MM.1S (cell line): Measurements from ENCODE around the gene ATXN2L.

Experiments
- DNase-seq: peaks from one replicate; pipeline ENCODE4 v3.0.0-alpha.2; 2015
- H2AFZ ChIP-seq: fragments of 300-600 bp; sonication (generic); 2 replicates; pipeline ENCODE4 v1.6.0; 2016; ENCODE audit warnings: antibody characterized with exemption, low read length
- H3F3A ChIP-seq: fragments of 300-600 bp; sonication (generic); 2 replicates; pipeline ENCODE4 v1.6.1; 2016; ENCODE audit warnings: mild to moderate bottlenecking, antibody characterized with exemption, low read length, moderate library complexity, mixed read lengths; ENCODE audit not compliant: insufficient read depth
- H3K27ac ChIP-seq: fragments of 300-600 bp; sonication (generic); 2 replicates; pipeline ENCODE4 v1.5.1; 2016; ENCODE audit warnings: mild to moderate bottlenecking, low read length
- H3K27me3 ChIP-seq: fragments of 300-600 bp; sonication (generic); replicated peaks from 2 replicates; pipeline ENCODE4 v1.6.0; 2016; ENCODE audit warnings: low read length; ENCODE audit not compliant: insufficient read depth
- H3K36me3 ChIP-seq: fragments of 300-600 bp; sonication (generic); replicated peaks from 2 replicates; pipeline ENCODE4 v1.6.1; 2016; ENCODE audit warnings: mild to moderate bottlenecking, low read length, mixed read lengths; ENCODE audit not compliant: insufficient read depth
- H3K4me1 ChIP-seq: fragments of 300-600 bp; sonication (generic); 2 replicates; pipeline ENCODE4 v1.6.1; 2016; ENCODE audit warnings: low read length, mixed read lengths
- H3K4me2 ChIP-seq: fragments of 300-600 bp; sonication (generic); 2 replicates; pipeline ENCODE4 v1.6.0; 2016; ENCODE audit warnings: low read depth, low read length
- H3K4me3 ChIP-seq: fragments of 300-600 bp; sonication (generic); 2 replicates; pipeline ENCODE4 v1.5.1; 2016; ENCODE audit warnings: low read length, mixed read lengths
- H3K79me2 ChIP-seq: fragments of 300-600 bp; sonication (generic); 2 replicates; pipeline ENCODE4 v1.6.1; 2016; ENCODE audit warnings: mixed run types, low read length, mixed read lengths
- H3K9ac ChIP-seq: fragments of 300-600 bp; sonication (generic); 2 replicates; pipeline ENCODE4 v1.6.1; 2016; ENCODE audit warnings: low read length, mixed read lengths
- H3K9me2 ChIP-seq: fragments of 300-600 bp; sonication (generic); replicated peaks from 2 replicates; pipeline ENCODE4 v1.6.1; 2016; ENCODE audit warnings: mild to moderate bottlenecking, low read length, mixed read lengths; ENCODE audit not compliant: insufficient read depth
- H3K9me3 ChIP-seq: fragments of 300-600 bp; sonication (generic); replicated peaks from 2 replicates; pipeline ENCODE4 v1.6.1; 2016; ENCODE audit warnings: mild to moderate bottlenecking, low read length, mixed read lengths; ENCODE audit not compliant: insufficient read depth
- H4K20me1 ChIP-seq: fragments of 300-600 bp; sonication (generic); 2 replicates; pipeline ENCODE4 v1.6.1; 2016; ENCODE audit warnings: mild to moderate bottlenecking, low read length, moderate library complexity, mixed read lengths; ENCODE audit not compliant: insufficient read depth
- CTCF ChIP-seq: fragments of 300-600 bp; sonication (generic); IDR thresholded peaks from 2 replicates; pipeline ENCODE4 v1.5.1; 2016; ENCODE audit warnings: antibody characterized with exemption, low read length, mixed read lengths
- EZH2 ChIP-seq: fragments of 300-600 bp; sonication (generic); optimal IDR thresholded peaks from 2 replicates; pipeline ENCODE3; 2017; ENCODE audit warnings: low read depth, mild to moderate bottlenecking, antibody characterized with exemption, low read length, mixed read lengths
- EZH2phosphoT487 ChIP-seq: fragments of 300-600 bp; sonication (generic); IDR thresholded peaks from 2 replicates; pipeline ENCODE4 v1.6.1; 2018; ENCODE audit warnings: antibody characterized with exemption, low read length

ATXN2L gene

GRCh38 chr16:28821874-28822519 is 802 bp upstream of the ATXN2L start:
- peaks cover 12% of the 10 kb centered on the region; the same call in 1 of the 2 replicates for H3K4me1 ChIP-seq
- H3K36me3 ChIP-seq: peaks cover 13% of the 10 kb centered on the region; the same call in 1 of the 2 replicates
- H3K4me2 ChIP-seq: peak overlapping the region; percentile 78
- H4K20me1 ChIP-seq: peaks cover 11% of the 10 kb centered on the region; the same call in 1 of the 2 replicates
- no peak for DNase-seq
- TF ChIP-seq EZH2 (no peak), EZH2phosphoT487 (no peak)
- H3F3A ChIP-seq: no peaks in the 10 kb centered on the region
- H3K9me2 ChIP-seq: no peaks in the 10 kb centered on the region
- peak overlapping the region; percentile 79 for H2AFZ ChIP-seq
- H3K4me3 ChIP-seq: peak overlapping the region; percentile 84
- peaks cover 44% of the 10 kb centered on the region for H3K79me2 ChIP-seq
- peak overlapping the region; percentile 83; the same call in 1 of the 2 replicates for H3K27ac ChIP-seq
- no peaks in the 10 kb centered on the region for H3K9me3 ChIP-seq
- H3K27me3 ChIP-seq: no peaks in the 10 kb centered on the region
- peak overlapping the region; percentile 98 for H3K9ac ChIP-seq

- H3K9ac ChIP-seq: peak overlapping the region; percentile 98
- peaks cover 12% of the 10 kb centered on the region; the same call in 1 of the 2 replicates for H3K4me1 ChIP-seq
- H3F3A ChIP-seq: no peaks in the 10 kb centered on the region
- H2AFZ ChIP-seq: 0 out of 2 replicates have a peak overlapping the region, but pooled peaks have one; percentile 32
- no peaks in the 10 kb centered on the region for H3K9me2 ChIP-seq
- H4K20me1 ChIP-seq: peaks cover 11% of the 10 kb centered on the region; the same call in 1 of the 2 replicates
- TF ChIP-seq EZH2phosphoT487 (no peak), EZH2 (no peak), CTCF (no peak)
- H3K36me3 ChIP-seq: peaks cover 13% of the 10 kb centered on the region; the same call in 1 of the 2 replicates
- H3K9me3 ChIP-seq: no peaks in the 10 kb centered on the region
- peak overlapping the region; percentile 39; the same call in 1 of the 2 replicates for H3K4me2 ChIP-seq
- peaks cover 58% of the 10 kb centered on the region for H3K79me2 ChIP-seq
- H3K27me3 ChIP-seq: no peaks in the 10 kb centered on the region
- DNase-seq: no peak
- peak overlapping the region; percentile 84 for H3K4me3 ChIP-seq
- peak overlapping the region; percentile 83 for H3K27ac ChIP-seq
Observed at GRCh38 chr16:28823291-28823872, 583 bp downstream of the ATXN2L start.

GRCh38 chr16:28823873-28824716 is 1.3 kb downstream of the ATXN2L start:
- Histone ChIP-seq H3K9me3 (no peaks in the 10 kb centered on the region), H3K79me2 (peaks cover 65% of the 10 kb centered on the region), H3K27ac (peak overlapping the region; percentile 83), H3K36me3 (peaks cover 16% of the 10 kb centered on the region), H3K27me3 (no peaks in the 10 kb centered on the region), H3K9me2 (no peaks in the 10 kb centered on the region), H3K9ac (peak overlapping the region; percentile 98), H2AFZ (0 out of 2 replicates have a peak overlapping the region, but pooled peaks have one; percentile 32), H4K20me1 (peaks cover 11% of the 10 kb centered on the region; the same call in 1 of the 2 replicates), H3K4me3 (peak overlapping the region; percentile 84), H3K4me1 (peaks cover 12% of the 10 kb centered on the region; the same call in 1 of the 2 replicates), H3K4me2 (peak overlapping the region; percentile 66), H3F3A (no peaks in the 10 kb centered on the region)
- no peak for TF ChIP-seq EZH2phosphoT487
- TF ChIP-seq EZH2: no peak
- TF ChIP-seq CTCF: peak; percentile 17
- peak; percentile 94 for DNase-seq
